WERI-Rb-1 (cell line): Measurements from ENCODE around the gene ITPR1.

Source experiments
- DNase-seq: peaks from one replicate; pipeline ENCODE4 v3.0.0-alpha.2; 2020
- H3K27ac ChIP-seq: fragments of 250-450 bp; sonication (Bioruptor Pico); 2 replicates; pipeline ENCODE4 v1.5.1; 2020; ENCODE audit warnings: mild to moderate bottlenecking, moderate library complexity
- H3K27me3 ChIP-seq: fragments of 250-450 bp; sonication (Bioruptor Pico); 2 replicates; pipeline ENCODE4 v1.5.1; 2021; ENCODE audit warnings: mild to moderate bottlenecking, low read depth, moderate library complexity; ENCODE audit not compliant: insufficient read depth, severe bottlenecking
- H3K36me3 ChIP-seq: fragments of 250-450 bp; sonication (Bioruptor Pico); 2 replicates; pipeline ENCODE4 v1.5.1; 2020; ENCODE audit warnings: mild to moderate bottlenecking, moderate library complexity
- H3K4me3 ChIP-seq: 2 replicates; pipeline ENCODE4 v1.5.1; 2011; ENCODE audit warnings: low read depth, mild to moderate bottlenecking, control low read depth, low read length
- H3K9me3 ChIP-seq: fragments of 250-450 bp; sonication (Bioruptor Pico); 2 replicates; pipeline ENCODE4 v1.5.1; 2021; ENCODE audit warnings: mild to moderate bottlenecking, moderate library complexity; ENCODE audit not compliant: severe bottlenecking
- CTCF ChIP-seq: IDR thresholded peaks from 2 replicates; pipeline ENCODE4 v1.5.1; 2011; ENCODE audit warnings: low read depth, mild to moderate bottlenecking, control low read depth, inconsistent platforms, low read length

Gene ITPR1

GRCh38 chr3:4689021-4689420 lies 195.9 kb downstream of the ITPR1 start:
- TF ChIP-seq CTCF: no peak
- Histone ChIP-seq H3K9me3 (no peaks in the 10 kb centered on the region), H3K36me3 (no peaks in the 10 kb centered on the region), H3K27me3 (no peaks in the 10 kb centered on the region), H3K27ac (no peak overlapping the region), H3K4me3 (no peak overlapping the region)
- no peak for DNase-seq

- no peak for DNase-seq
- Histone ChIP-seq H3K9me3 (no peaks in the 10 kb centered on the region), H3K4me3 (no peak overlapping the region), H3K36me3 (no peaks in the 10 kb centered on the region), H3K27ac (no peak overlapping the region), H3K27me3 (no peaks in the 10 kb centered on the region)
- no peak for TF ChIP-seq CTCF
Observed at GRCh38 chr3:4690277-4690676, 197.1 kb downstream of the ITPR1 start.

- H3K4me3 ChIP-seq: no peak overlapping the region
- no peaks in the 10 kb centered on the region for H3K9me3 ChIP-seq
- no peaks in the 10 kb centered on the region for H3K36me3 ChIP-seq
- H3K27me3 ChIP-seq: no peaks in the 10 kb centered on the region
- DNase-seq: no peak
- H3K27ac ChIP-seq: no peak overlapping the region
- no peak for TF ChIP-seq CTCF
Observed at GRCh38 chr3:4693620-4694019, 200.5 kb downstream of the ITPR1 start.

- Histone ChIP-seq H3K9me3 (no peaks in the 10 kb centered on the region), H3K4me3 (no peak overlapping the region), H3K27me3 (no peaks in the 10 kb centered on the region), H3K27ac (no peak overlapping the region), H3K36me3 (no peaks in the 10 kb centered on the region)
- no peak for DNase-seq
- no peak for TF ChIP-seq CTCF
Observed at GRCh38 chr3:4695846-4696245, 202.7 kb downstream of the ITPR1 start.

- TF ChIP-seq CTCF: no peak
Observed at GRCh38 chr3:4696266-4696665, 203.1 kb downstream of the ITPR1 start.

GRCh38 chr3:4698125-4698821 lies 205.1 kb downstream of the ITPR1 start:
- H3K27me3 ChIP-seq: no peaks in the 10 kb centered on the region
- DNase-seq: no peak
- TF ChIP-seq CTCF: no peak
- no peaks in the 10 kb centered on the region for H3K9me3 ChIP-seq
- H3K36me3 ChIP-seq: no peaks in the 10 kb centered on the region
- no peak overlapping the region for H3K27ac ChIP-seq
- no peak overlapping the region for H3K4me3 ChIP-seq

More at GRCh38 chr3:4696266-4696665, 203.1 kb downstream of the ITPR1 start:
- Histone ChIP-seq H3K27me3 (no peaks in the 10 kb centered on the region), H3K9me3 (no peaks in the 10 kb centered on the region), H3K36me3 (no peaks in the 10 kb centered on the region), H3K4me3 (no peak overlapping the region), H3K27ac (no peak overlapping the region)
- no peak for DNase-seq
